EH (cell line): Measurements from ENCODE around the gene NPM3.
A peak's percentile ranks its signal among the peaks of the same experiment; 100 is the strongest.

Experiments used
- DNase-seq: peaks from one replicate; pipeline ENCODE4 v3.0.0-alpha.2; 2015; ENCODE audit warnings: low read depth

NPM3 gene, protein sequence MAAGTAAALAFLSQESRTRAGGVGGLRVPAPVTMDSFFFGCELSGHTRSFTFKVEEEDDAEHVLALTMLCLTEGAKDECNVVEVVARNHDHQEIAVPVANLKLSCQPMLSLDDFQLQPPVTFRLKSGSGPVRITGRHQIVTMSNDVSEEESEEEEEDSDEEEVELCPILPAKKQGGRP

DNA sequence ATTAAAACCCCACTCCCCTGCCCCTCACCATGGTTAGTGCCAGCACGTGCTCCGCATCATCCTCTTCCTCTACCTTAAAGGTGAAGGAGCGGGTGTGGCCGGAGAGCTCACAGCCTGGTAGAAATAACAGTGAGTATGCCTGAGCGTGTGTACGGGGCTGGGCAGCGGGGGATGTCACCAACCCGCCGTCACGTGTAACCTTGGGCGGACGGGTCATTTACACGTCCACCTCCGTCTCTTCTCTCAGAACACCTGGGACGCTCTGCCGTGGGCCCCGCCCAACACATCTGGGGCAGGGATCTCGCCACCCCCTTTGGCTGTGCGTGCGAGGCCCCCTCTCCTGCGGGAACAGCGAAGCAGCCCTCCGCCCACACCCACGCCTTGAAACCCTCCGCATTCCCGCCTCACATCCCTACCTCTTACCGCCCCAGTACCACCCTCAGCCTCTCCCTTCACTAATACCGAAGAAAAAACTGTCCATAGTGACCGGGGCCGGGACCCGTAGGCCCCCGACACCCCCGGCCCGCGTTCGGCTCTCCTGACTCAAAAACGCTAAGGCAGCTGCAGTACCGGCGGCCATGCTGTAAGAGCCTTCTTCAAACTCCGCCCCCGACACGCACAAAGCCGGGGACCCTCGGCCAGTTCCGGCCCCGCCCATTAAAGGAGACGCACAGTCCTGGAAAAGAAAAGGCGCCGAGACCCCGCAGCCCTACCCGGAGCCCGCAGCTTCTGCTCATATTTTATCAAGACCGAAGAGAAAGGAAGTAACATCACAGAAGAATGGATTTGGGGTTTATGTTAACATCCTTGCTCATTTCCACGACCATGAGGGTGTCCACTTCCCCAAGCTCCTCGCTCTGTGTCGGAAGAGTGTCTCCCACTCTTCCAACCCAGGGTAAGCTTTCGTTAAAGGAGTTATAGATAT is at the start of gene NPM3:
Gene NPM3 (minus strand): TSS at position 636 of the 925 bp plus-strand sequence. CDS start 56 bp downstream, at position 580.
- DNase-seq = peak; percentile 81

DNA sequence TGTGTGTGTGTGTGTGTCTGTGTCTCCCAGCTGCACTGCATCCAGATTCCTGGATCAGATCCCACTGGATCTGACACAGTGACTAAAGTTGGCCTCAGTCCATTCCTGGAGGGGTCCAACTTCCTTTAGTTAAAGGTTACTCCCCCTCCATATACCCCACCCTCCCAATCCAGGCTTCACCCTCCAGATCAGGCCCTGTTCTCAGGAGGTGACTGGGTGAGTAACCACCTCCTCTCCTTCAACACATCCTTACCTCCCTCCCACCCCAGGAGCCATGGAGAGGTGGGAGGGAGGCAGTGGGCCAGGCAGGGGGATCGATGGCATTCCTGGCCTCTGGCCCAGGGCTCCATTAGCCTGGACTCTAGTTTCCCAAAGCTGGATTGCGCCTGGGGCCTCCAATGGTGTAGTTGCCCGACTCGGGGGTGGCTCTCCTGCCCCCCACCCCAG is 49.1 kb upstream of the NPM3 start:
- DNase-seq = no peak

DNA sequence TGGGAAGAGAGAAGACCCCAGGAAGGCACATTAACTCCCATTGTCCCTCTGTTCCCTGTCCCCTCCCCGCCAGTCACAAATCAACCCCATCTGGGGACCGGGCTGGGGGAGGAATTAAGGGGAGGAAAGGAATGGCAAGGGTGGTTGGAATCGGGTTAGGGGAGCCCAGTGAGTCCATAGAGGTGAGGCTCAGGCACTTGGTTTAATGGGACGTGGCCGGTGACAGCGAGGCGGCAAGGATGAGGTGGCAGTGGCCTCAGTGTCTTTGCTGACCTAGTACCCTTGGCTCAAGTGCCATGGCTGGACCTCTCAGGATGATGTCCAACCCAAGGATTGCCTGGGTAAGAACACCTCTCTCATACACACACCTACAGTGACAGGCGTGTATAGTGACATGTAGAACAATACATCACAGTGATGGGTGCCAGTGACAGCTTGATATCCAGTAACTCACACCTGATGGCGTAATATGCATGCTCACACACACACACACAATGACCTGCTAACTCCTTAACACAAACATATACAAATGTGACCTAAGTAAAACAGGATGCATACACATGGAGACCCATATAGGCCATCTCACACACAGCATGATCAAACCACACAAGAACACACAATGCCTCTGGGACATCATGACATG is 48.0 kb upstream of the NPM3 start:
- DNase-seq = no peak

DNA sequence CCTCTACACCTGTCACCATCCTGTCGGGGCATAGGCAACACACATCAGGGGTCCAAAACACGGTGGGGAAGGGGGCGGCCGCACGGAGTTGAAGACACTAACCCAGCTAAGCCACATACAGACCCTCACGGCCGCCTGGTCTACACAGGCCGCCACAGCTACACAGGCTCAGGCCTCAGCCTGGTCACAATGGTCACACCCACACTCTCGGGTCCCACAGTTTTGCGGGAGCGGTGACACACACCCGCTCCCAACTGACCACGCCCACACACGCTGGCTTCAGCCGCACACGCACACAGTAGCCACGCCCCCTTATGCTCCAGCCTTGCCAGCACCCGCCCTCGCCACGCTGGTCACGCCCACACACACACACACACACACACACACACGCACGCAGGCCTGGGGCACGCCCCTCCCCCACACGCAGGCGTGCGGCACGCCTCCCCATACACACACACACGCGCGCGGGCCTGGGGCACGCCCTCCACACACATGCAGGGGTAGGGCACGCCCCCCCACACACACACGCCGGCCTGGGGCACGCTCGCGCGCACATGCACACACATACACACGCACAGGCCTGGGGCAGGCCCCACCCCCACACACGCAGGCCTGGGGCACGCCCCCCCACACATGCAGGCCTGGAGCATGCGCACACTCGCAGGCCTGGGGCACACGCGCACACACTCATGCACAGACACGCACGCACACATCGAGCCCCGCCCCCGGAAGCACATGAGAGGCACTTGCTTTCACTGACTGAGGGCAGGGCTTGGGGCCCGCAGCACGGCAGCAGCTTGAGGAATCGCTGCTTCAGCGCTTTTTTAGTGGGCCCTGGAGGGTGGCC is 47.3 kb upstream of the NPM3 start:
- peak; percentile 89 for DNase-seq

DNA sequence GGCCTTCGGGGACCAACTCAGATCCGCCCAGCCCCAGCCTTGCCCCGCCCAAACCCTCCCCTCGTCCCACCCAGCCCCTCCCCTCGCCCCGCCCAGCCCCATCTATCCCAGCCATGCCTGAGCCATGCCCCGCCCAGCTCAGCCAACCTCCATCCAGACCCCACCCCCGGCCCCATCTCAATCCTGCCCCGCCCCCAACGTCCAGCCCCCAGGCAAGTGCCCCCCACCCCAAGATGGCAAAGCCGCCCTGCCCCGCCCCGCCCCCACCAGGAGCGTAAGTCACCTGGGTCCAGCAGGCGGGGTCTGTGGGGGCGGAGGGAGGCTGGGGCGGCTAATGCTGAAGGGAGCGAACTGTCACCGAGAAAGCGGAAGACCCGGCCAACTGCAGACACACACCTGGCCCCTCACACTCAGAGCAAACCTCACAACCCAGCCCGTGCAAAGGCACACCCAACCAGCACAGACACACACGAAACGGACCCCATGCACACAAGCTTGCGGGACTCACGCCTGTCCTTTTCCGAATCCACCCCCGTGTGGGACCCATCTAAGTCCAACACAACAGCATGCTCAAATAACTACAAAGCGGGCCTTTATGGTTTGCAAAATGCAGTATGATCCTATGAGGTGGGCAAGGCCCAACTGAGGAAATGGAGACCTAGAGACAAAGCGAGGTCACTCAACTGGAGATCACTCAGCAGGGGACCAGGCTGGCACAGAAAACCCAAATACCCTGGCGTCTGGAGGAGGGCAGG is 46.5 kb upstream of the NPM3 start:
- DNase-seq = peak; percentile 25

DNA sequence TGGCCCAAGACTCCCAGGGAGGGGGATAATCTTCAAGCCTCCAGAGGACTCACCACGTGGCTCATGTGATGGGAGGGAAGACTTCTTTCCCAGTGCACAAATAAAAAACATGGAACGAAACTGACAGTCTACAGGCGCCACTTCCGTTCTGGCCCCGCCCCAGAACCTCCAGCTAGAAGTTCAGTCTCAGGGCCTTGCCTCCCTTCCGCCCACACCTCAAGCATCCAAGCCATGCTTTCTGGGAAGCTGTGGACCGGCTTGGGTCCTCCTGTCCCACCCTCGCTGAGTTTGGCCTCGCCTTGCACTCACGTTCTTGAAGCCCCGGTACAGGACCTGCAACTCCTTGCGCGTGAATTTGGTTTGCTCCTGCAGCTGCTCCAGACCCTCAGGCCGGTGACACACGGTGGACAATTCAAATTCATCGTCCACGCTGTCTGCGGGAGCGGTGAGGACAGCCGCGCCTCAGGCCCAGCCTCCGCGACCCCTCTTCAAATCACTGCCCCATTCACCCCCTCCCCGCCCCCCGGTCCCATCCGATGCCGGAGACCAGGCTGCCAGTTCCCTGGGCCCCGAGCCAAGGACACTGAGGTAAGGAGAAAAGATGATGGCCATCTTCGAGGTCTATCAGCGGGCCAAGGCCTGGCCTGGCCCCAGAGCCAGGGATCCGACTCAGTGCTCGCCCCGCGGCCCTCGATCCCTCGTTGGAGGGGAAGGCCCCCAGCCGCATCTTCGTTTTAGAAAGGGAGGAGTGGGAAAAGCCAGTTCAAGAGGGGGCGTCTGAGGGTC is 45.7 kb upstream of the NPM3 start:
- DNase-seq = no peak

DNA sequence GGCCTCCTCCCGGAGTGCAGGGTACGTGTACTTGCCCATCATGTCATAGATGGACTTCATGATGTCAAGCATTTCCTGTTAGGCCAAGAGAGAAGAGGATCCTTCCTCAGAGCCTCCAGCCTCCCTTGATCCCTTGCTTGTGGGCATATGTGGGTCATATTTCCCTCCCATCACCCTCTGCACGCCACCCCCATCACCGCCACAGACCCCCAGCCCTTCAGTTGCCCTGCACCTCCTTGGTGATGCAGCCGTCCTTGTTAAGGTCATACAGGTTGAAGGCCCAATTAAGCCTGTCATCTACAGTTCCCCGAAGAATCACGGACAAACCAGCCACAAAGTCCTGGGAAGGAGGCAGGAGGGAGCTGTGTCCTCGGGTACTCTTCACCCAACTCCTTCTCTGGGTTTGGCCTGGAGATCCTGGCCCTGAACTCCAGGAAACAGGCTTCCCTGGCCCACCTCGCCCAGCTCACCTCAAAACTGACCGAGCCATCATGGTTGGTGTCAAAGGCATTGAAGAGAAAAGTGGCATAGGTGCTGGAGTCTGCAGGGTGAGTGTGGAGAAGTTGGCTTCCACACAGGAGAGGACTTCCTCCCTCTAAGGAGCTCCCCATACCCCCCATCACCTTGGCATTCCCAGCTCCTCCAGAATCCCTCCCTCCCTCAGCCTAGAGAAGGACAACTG is 44.8 kb upstream of the NPM3 start:
- DNase-seq = no peak

DNA sequence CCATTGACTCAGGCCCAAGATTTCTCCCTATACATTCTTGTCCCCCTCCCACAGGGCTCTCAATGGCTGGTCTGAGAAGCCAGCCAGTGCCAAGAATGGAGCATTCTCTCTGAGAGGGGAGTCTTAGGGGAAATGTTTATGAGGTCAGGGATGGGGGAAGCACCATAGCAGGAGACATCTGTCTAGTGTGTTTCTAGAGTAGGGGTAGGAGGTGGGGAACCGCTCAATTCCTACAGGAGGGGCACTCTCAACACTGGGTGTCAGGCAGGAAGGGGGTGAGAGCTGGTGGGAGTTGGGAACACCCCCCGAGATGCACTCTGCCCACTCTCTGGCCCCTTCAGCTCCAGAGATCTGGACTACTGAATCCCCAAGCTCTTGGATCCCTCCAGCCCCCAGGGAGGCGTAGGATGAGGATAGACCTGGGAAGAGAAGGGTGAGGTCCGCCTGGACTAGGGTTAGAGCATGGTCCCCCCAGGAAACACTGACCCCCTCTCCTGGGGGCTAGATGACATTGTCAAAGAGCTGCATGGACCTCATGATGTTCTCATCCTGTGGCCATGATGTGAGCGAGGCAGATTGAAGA is 43.7 kb upstream of the NPM3 start:
- no peak for DNase-seq

DNA sequence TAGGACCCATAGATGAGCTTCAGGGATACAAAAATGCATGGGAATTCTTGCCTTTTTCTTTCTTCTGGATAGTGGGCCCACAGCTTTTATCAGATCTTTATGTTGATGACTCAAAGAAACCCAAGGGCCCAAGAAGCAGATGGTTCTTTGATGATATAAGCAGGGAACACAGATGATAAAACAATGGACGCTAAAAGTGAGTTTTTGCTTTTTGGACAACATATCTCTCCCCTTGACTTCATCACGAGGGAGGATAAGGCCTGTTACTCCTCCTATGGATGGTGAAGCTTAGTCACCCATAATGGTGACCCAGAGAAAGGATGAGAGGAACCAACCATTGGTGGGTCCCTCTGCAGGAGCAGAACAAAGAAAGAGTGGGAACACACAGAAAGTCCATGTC is 41.5 kb upstream of the NPM3 start:
- DNase-seq = no peak

DNA sequence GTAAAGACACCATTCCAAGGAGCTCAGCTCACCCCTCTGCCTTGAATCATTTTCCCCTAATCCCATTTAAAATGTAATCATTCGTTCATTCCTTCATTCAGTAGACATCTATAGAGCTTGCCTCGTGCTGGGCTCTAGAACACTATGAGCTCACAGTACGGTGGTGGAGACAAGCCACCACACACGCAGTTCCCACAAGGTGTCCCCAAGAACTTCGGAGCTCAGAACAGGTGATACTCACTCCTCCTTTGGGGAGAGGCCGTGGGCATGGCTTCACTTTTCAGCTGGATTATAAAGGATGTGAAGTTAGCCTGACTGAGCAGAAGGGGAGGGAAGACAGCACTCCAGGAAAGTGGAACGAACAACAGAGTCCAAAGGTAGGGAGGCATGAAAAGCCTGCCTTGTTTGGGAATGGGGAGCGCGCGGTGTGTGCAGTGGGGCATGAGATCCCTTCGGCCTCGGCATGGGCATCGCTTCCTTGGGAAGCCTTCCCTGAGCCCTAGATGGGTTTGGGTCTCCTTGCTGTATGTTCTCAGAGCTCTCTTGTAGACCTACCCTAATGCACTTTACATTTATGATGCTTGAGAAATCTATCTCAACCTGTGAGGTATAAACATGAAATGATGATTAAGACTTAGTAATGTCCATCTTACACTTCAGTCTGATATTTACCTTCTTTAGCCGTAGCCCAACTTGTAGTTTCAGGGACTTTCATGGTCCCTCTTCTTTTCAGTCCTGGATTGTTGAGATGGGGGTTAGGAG is 35.8 kb upstream of the NPM3 start:
- DNase-seq = no peak

DNA sequence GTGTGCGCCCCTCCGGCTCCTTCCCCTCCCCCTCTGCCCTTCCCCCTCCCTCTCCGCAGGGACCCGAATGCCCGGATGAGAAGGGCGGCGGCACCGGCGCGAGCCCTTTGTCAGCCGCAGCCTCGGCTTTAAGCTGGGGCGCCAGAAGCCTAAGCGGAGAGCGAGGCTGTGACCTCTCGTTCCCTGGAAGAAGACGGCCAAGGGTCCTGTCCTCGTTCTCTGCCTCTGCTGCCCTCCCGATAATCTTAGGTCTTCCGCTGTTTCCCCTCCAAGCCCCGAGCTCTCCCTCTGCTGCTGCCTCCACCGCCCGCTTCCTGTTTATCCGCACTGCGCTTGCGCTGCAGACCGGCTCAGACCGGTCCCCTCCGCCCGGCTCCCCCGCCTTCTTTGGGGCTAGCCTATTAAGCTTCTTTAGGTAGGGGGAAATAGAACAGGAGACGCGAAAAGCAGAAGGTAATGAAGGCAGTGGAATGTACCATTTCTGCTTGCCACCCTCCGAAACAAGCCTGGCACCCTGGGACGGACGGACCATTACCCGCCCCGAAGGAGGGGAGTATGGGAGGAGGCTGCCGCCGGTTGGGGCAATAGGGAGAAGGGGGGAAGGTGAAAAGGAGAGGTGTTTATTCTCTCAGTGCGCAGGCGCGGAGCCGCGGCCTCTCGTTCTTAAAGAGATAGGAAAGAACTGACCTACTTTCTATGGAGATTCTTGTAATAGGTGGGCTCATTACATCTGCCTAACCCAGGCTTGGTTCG is 35.0 kb upstream of the NPM3 start, which contains the start of gene OGA:
Gene OGA (minus strand): TSS at position 326 of the 753 bp plus-strand sequence. CDS start 422 bp downstream, outside the sequence.
- peak; percentile 100 for DNase-seq

DNA sequence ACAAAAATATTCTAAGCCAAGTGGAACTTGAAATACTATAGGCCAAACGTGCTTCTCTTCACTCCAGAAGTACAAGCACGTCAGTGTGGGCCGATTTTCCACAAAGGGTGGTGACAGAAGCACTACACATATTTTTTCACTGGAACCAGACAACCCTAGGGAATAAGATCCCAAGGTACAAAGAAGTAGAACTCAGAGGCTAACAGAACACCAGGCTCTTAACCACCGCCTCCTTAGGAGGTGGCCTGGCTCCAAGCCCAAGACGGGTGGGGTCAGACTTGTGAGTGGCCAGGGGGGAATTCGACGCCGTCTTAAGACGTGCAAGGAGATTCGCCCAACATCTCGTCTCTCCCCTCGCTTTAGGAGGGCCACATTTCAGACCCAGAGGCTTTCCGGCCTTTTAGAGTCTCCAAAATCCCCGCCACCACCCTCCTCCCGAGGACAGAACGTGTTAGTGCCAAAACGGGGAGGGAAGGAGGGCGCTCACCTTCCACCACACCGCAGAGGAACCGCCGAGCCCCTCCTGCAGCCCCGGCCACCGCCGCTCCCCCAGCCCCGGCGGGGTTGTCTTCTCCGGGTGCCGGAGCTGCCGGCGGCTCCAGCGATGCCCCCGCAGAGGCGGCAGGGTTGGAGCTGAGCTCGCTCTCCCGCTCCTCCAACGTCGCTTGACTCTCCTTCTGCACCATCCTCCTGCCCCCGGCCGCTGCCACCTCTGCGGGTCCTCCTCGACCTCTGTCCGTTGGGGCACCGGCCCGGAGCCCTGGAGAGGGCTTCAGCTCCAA is 34.3 kb upstream of the NPM3 start:
- DNase-seq = peak; percentile 95

DNA sequence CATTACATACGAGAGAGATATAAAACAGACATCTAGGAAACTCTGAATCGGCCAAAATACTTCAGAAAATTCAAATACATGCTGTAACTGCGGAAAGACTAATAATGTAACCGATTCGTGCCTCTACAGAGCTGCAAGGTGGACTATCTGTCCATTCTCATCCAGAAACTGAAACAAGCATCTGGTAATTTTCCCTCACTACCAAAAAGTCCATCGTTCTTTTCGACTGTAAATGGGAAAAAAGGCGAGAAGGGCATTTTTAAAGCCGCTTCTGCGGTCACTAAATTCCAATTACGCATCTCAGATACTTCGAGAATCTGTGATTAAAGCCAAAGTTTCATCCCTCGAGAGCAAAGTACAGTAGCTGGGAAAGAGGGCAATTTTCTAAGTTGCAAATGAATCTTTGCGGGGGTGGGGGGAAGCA is 33.7 kb upstream of the NPM3 start:
- no peak for DNase-seq

DNA sequence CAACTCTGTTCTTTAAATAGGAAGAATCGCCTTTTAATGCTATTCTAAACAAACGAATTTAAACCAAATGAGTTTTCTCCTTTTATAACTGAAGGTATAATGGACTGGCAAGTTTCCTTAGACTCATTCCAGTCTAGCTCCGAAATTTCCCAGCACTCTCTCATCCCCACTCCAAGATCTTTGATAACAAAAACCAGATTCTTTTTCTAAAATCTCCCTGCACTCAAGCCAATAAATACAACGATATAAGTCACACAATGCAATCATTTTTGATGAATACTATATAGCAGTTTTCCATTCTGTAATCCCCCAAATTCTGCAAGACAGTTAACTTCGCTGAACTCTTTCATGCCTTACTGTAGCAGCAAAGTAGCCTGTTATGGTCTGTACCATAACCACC is 33.1 kb upstream of the NPM3 start:
- peak; percentile 23 for DNase-seq

DNA sequence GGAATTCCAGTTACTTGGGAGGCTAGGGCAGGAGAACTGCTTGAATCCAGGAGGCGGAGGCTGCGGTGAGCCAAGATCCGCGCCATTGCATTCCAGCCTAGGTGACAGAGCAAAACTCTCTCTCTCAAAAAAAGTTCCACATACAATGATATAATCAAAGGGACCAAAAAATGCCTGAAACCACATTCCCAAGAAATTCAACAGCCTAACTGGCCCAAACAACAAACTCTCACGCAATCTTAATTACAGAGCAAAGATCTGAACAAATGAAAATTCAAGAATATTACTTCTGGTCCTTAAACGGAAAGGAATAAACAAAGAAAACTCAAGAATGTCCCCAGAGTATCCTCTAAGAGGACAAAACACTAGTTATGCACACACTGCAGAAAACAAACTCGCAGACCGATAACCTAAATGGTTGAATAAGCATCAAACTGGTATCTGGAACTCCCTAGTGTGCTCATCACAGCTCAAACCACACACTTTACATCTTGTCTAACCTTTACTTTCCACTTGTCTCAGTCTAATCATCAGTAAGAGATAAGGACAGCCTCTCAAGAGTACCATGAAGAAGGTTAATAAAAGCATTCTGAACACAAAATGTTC is 31.3 kb upstream of the NPM3 start:
- DNase-seq = peak; percentile 53

DNA sequence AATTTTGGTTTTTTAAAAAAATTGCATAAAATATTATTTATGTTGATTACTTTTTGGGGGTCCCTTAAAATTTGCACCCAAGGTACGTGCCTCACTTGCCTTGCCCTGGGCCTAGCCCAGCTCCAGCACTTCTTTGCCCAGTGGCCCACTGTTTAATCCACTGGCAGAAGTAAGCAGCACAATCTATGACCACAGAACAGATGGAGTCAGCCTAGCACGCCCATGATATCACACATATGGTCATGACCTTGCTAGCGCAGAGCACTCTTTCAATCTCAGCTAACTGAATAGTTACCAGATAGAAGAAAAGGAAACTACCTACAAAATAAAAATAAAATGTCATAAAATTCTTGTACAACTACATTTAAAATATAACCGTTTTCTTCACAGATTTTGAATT is 29.4 kb upstream of the NPM3 start:
- DNase-seq = no peak

DNA sequence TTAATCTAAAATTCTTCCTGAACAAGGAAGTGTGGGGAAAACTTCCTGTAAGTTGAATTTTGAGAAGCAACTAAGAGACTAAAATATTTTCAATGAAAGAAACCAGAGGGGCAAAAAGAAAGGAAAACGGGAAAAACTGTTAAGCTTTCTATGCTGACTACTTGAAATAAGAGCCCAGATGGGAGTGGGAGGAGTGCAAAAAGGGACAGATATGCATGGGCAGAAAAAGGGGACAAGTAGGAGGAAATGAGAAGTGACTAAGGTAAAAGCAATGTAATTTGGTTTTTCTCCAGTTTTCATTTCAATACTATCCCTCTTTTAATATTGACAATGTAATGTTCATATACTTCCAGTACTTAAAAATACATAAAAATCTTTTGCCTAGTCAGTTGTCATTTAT is 23.9 kb upstream of the NPM3 start:
- DNase-seq = peak; percentile 16
